SK-N-SH (cell line): ENCODE measurements around the gene SH3D19. TPM values are rescaled to one million over a fixed set of nuclear protein-coding genes. Genes with fewer than 3 reads are reported as not detected.

ENCODE experiments used
- CTCF ChIA-PET: fragments of 300-600, 350-600 bp; formaldehyde crosslinking; extraction: SDS; loops from one replicate; lab custom pipeline; 2021; lab: Yijun Ruan, JAX
- POLR2A ChIA-PET: fragments of 350-600 bp; sonication (Branson Sonifier 250); formaldehyde crosslinking; extraction: SDS; loops from one replicate; lab custom pipeline; 2020; ENCODE audit warnings: antibody characterized with exemption, inconsistent platforms; lab: Yijun Ruan, JAX
- DNase-seq: peaks from one replicate; pipeline ENCODE4 v3.0.0; 2012
- H2AFZ ChIP-seq: fragments of 200-600 bp; sonication (generic); 2 replicates; pipeline ENCODE4 v1.8.1; 2016; ENCODE audit warnings: antibody characterized with exemption, mild to moderate bottlenecking, low read depth
- H3F3A ChIP-seq: fragments of 200-600 bp; sonication (generic); replicated peaks from 2 replicates; pipeline ENCODE3; 2016; ENCODE audit warnings: antibody characterized with exemption, mild to moderate bottlenecking; ENCODE audit not compliant: insufficient read depth
- H3K27ac ChIP-seq, 2 experiments: fragments of 200-500 bp in 1 of 2; fragments of 200-600 bp in 1 of 2; sonication (Bioruptor generic) in 1 of 2; sonication (generic), shearing (Covaris generic) in 1 of 2; 2 replicates each; pipeline versions ENCODE4 v1.5.1 to v1.6.1; 2014 to 2016; ENCODE audit warnings: low read depth in 2 of 2, inconsistent platforms in 1 of 2, low read length in 1 of 2, mild to moderate bottlenecking in 1 of 2, mixed read lengths in 1 of 2
- H3K27me3 ChIP-seq: fragments of 200-600 bp; sonication (generic), shearing (Covaris generic); 2 replicates; pipeline ENCODE4 v1.6.1; 2016; ENCODE audit warnings: mixed run types; ENCODE audit not compliant: insufficient read depth
- H3K36me3 ChIP-seq, 2 experiments: fragments of 200-500 bp in 1 of 2; fragments of 200-600 bp in 1 of 2; sonication (Bioruptor generic) in 1 of 2; sonication (generic) in 1 of 2; replicated peaks in 1 of 2; 2 replicates each; pipeline versions ENCODE3 to v1.5.1; 2014 to 2016; ENCODE audit warnings: low read length in 1 of 2, mild to moderate bottlenecking in 1 of 2; ENCODE audit not compliant: insufficient read depth in 2 of 2, control insufficient read depth in 1 of 2
- H3K4me1 ChIP-seq, 2 experiments: fragments of 200-500 bp in 1 of 2; fragments of 200-600 bp in 1 of 2; sonication (Bioruptor generic) in 1 of 2; sonication (generic), shearing (Covaris generic) in 1 of 2; 2 replicates each; pipeline versions ENCODE4 v1.5.1 to v1.6.1; 2014 to 2016; ENCODE audit warnings: low read depth in 1 of 2, low read length in 1 of 2, mixed run types in 1 of 2; ENCODE audit not compliant: insufficient read depth in 2 of 2, control insufficient read depth in 1 of 2
- H3K4me2 ChIP-seq: fragments of 200-600 bp; sonication (generic), shearing (Covaris generic); 2 replicates; pipeline ENCODE4 v1.6.1; 2017; ENCODE audit warnings: mixed run types
- H3K4me3 ChIP-seq, 2 experiments: fragments of 200-500 bp in 1 of 2; fragments of 200-600 bp in 1 of 2; sonication (Bioruptor generic) in 1 of 2; sonication (generic), shearing (Covaris generic) in 1 of 2; 2 replicates each; pipeline versions ENCODE4 v1.5.1 to v1.8.1; 2014 to 2016; ENCODE audit warnings: low read depth in 2 of 2, inconsistent platforms in 1 of 2, low read length in 1 of 2, mild to moderate bottlenecking in 1 of 2, mixed read lengths in 1 of 2, moderate library complexity in 1 of 2
- H3K79me2 ChIP-seq: fragments of 200-600 bp; sonication (generic); 2 replicates; pipeline ENCODE4 v1.8.1; 2017; ENCODE audit warnings: mild to moderate bottlenecking; ENCODE audit not compliant: insufficient read depth
- H3K9ac ChIP-seq: fragments of 200-600 bp; sonication (generic); 2 replicates; pipeline ENCODE4 v1.6.1; 2017; ENCODE audit warnings: mixed run types
- H3K9me2 ChIP-seq: fragments of 200-600 bp; sonication (generic); 2 replicates; pipeline ENCODE4 v1.6.1; 2017; ENCODE audit warnings: mixed run types
- H3K9me3 ChIP-seq: fragments of 200-600 bp; sonication (generic); 2 replicates; pipeline ENCODE4 v1.6.1; 2017; ENCODE audit warnings: mixed run types, mild to moderate bottlenecking, moderate library complexity
- H4K20me1 ChIP-seq: fragments of 200-600 bp; sonication (generic); 2 replicates; pipeline ENCODE4 v1.6.1; 2017; ENCODE audit warnings: mild to moderate bottlenecking, mixed run types; ENCODE audit not compliant: insufficient read depth
- EZH2phosphoT487 ChIP-seq: fragments of 200-600 bp; sonication (generic); IDR thresholded peaks from 2 replicates; pipeline ENCODE4 v1.6.1; 2017; ENCODE audit warnings: low read depth, mixed run types, mild to moderate bottlenecking, antibody characterized with exemption, moderate library complexity, borderline replicate concordance
- FOXJ3 ChIP-seq: sonication (generic); formaldehyde crosslinking; IDR thresholded peaks from 2 replicates; pipeline ENCODE4 v1.5.1; 2020; ENCODE audit warnings: mild to moderate bottlenecking, missing genetic modification reagents
- FOXM1 ChIP-seq: IDR thresholded peaks from 2 replicates; pipeline ENCODE4 v1.4.0; 2012; ENCODE audit warnings: low read depth, mild to moderate bottlenecking
- JUND ChIP-seq: IDR thresholded peaks from 2 replicates; pipeline ENCODE4 v1.4.0; 2012
- RFX5 ChIP-seq: IDR thresholded peaks from 2 replicates; pipeline ENCODE4 v1.6.1; 2012; ENCODE audit warnings: mild to moderate bottlenecking, improper control_type of control experiment, low read length
- RXRA ChIP-seq: IDR thresholded peaks from 2 replicates; pipeline ENCODE4 v1.4.0; 2012; ENCODE audit warnings: low read depth, mild to moderate bottlenecking, borderline replicate concordance
- SIN3A ChIP-seq: IDR thresholded peaks from 2 replicates; pipeline ENCODE4 v1.6.1; 2012; ENCODE audit warnings: low read depth, mild to moderate bottlenecking, low read length, moderate library complexity, borderline replicate concordance
- TAF1 ChIP-seq: IDR thresholded peaks from 2 replicates; pipeline ENCODE4 v1.6.1; 2012; ENCODE audit warnings: low read depth, mild to moderate bottlenecking, low read length, moderate library complexity, borderline replicate concordance
- TCF12 ChIP-seq: IDR thresholded peaks from 2 replicates; pipeline ENCODE4 v1.4.0; 2012
- polyA plus RNA-seq, 3 experiments: library from polyadenylated mRNA; depleted of rRNA; stranded (reverse); fragments of >200 nt; gene quantifications; 2 replicates each; pipeline ENCODE4 v1.2.3, GENCODE V29; 2012
- TF ChIP-seq, protein P1 (sequence below): fragments of 150-350 bp; IDR thresholded peaks from 2 replicates; pipeline ENCODE4 v1.6.1; 2017; ENCODE audit warnings: antibody characterized with exemption, low read length, low read depth, borderline replicate concordance
- TF ChIP-seq, protein P2 (sequence below): IDR thresholded peaks from 2 replicates; pipeline ENCODE4 v1.4.0; 2012; ENCODE audit warnings: low read depth, borderline replicate concordance
- TF ChIP-seq, protein P3 (sequence below): fragments of 200-600 bp; sonication (generic); IDR thresholded peaks from 2 replicates; pipeline ENCODE4 v1.6.1; 2017; ENCODE audit warnings: antibody characterized with exemption, mild to moderate bottlenecking, moderate library complexity
- TF ChIP-seq, protein P4 (sequence below): IDR thresholded peaks from 2 replicates; pipeline ENCODE4 v1.4.0; 2012; ENCODE audit warnings: low read depth

The SH3D19 gene
- polyA plus RNA-seq, 1 of the 3 experiments (the other 2 are of a cell fraction), result 7.1 TPM

DNA sequence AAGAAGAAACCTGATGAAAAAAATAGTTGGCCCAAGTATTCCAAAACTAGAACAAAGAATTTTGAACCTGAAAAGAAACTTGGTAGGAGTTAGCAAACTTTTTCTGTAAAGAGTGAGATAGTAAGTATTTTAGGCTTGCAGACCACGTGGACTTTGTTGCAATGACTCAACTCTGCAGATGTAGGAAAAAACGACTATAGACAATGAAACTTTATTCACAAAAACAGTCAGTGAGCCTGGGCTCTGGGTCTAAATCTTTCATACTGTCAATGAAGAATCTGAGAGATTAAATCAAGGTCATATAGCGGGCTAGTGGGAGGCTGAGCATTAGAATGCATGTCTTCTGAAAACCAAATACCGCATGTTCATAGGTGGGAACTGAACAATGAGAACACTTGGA is 23.0 kb downstream of the SH3D19 start (continued):
- TF ChIP-seq, protein P1, sequence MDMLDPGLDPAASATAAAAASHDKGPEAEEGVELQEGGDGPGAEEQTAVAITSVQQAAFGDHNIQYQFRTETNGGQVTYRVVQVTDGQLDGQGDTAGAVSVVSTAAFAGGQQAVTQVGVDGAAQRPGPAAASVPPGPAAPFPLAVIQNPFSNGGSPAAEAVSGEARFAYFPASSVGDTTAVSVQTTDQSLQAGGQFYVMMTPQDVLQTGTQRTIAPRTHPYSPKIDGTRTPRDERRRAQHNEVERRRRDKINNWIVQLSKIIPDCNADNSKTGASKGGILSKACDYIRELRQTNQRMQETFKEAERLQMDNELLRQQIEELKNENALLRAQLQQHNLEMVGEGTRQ, result no peak
- TF ChIP-seq RXRA, result peak; percentile 83
- TF ChIP-seq, protein P2, sequence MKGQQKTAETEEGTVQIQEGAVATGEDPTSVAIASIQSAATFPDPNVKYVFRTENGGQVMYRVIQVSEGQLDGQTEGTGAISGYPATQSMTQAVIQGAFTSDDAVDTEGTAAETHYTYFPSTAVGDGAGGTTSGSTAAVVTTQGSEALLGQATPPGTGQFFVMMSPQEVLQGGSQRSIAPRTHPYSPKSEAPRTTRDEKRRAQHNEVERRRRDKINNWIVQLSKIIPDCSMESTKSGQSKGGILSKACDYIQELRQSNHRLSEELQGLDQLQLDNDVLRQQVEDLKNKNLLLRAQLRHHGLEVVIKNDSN, result peak; percentile 74; the same call in 1 of the 2 replicates
- TF ChIP-seq, all 33 proteins: peak for 9

DNA sequence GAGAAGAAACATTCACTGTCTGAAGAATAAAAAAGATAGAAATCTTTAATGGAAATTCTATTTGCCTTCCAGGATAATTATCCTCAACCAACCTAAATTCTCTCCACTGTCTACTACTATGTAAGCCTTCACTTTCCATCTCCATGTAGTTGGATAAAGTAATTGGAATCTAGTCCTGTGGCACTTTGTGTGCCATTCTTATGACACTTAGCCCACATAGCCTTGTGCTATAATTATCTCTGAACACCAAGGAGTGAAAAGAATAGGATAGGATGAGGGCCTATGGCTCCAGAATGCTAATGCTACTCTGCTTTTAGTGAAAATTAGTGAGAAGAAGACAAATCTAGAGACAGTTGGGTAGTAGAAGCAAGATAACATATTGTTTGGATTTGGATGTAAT is 28.2 kb downstream of the SH3D19 start:
- DNase-seq, result no peak
- H3F3A ChIP-seq, result peaks cover 7% of the 10 kb centered on the region
- no peak overlapping the region for H3K27ac ChIP-seq
- no peak overlapping the region for H3K4me2 ChIP-seq
- peaks cover 43% of the 10 kb centered on the region; the same call in 1 of the 2 replicates for H3K79me2 ChIP-seq
- no peak overlapping the region for H3K4me3 ChIP-seq
- POLR2A ChIA-PET, result no interaction called here
- H3K9ac ChIP-seq, result no peak overlapping the region
- TF ChIP-seq RXRA (no peak), EZH2phosphoT487 (no peak), JUND (no peak), FOXJ3 (CRISPR knock-in tag) (no peak), TAF1 (no peak), SIN3A (no peak), TCF12 (no peak), FOXM1 (no peak), RFX5 (no peak)
- TF ChIP-seq, protein P3, sequence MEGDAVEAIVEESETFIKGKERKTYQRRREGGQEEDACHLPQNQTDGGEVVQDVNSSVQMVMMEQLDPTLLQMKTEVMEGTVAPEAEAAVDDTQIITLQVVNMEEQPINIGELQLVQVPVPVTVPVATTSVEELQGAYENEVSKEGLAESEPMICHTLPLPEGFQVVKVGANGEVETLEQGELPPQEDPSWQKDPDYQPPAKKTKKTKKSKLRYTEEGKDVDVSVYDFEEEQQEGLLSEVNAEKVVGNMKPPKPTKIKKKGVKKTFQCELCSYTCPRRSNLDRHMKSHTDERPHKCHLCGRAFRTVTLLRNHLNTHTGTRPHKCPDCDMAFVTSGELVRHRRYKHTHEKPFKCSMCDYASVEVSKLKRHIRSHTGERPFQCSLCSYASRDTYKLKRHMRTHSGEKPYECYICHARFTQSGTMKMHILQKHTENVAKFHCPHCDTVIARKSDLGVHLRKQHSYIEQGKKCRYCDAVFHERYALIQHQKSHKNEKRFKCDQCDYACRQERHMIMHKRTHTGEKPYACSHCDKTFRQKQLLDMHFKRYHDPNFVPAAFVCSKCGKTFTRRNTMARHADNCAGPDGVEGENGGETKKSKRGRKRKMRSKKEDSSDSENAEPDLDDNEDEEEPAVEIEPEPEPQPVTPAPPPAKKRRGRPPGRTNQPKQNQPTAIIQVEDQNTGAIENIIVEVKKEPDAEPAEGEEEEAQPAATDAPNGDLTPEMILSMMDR, result no peak
- TF ChIP-seq, protein P4, sequence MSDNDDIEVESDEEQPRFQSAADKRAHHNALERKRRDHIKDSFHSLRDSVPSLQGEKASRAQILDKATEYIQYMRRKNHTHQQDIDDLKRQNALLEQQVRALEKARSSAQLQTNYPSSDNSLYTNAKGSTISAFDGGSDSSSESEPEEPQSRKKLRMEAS, result no peak
- no peaks in the 10 kb centered on the region for H4K20me1 ChIP-seq
- H3K9me2 ChIP-seq, result no peaks in the 10 kb centered on the region
- no peaks in the 10 kb centered on the region for H3K36me3 ChIP-seq
- H3K27me3 ChIP-seq, result no peaks in the 10 kb centered on the region
- H3K4me1 ChIP-seq, result peaks cover 0 to 4% of the 10 kb centered on the region in 2 experiments; a peak in 1 of 4 replicates
- H3K9me3 ChIP-seq, result no peaks in the 10 kb centered on the region
- CTCF ChIA-PET, result interaction anchor here (1.1 kb wide), 1 partner anchor 20 kb away, joined by 3 read pairs; the partner anchor contains the start of gene PRSS48
- no peak overlapping the region for H2AFZ ChIP-seq
